GM10248 (cell line): ENCODE measurements around the gene MVB12B.

Source experiments
- CTCF ChIA-PET: fragments of 300-600 bp; sonication (Branson Sonifier 250); formaldehyde crosslinking; extraction: SDS; loops from one replicate; lab custom pipeline; 2021; ENCODE audit warnings: antibody characterized with exemption; lab: Yijun Ruan, JAX
- POLR2A ChIA-PET: fragments of 350-650 bp; sonication (Branson Sonifier 250); formaldehyde crosslinking; extraction: SDS; loops from one replicate; lab custom pipeline; 2020; ENCODE audit warnings: antibody characterized with exemption; lab: Yijun Ruan, JAX
- DNase-seq: peaks from one replicate; pipeline ENCODE4 v3.0.0; 2012; ENCODE audit errors: extremely low spot score
- CTCF ChIP-seq: IDR thresholded peaks from 2 replicates; pipeline ENCODE4 v1.5.1; 2012; ENCODE audit warnings: mild to moderate bottlenecking, low read depth; ENCODE audit errors: extremely low read depth, missing control alignments, control extremely low read depth

Gene MVB12B

GRCh38 chr9:126428534-126429175 lies 102.0 kb downstream of the MVB12B start:
- CTCF ChIA-PET: no interaction called here
- no peak for TF ChIP-seq CTCF
- POLR2A ChIA-PET: no interaction called here
- no peak for DNase-seq

GRCh38 chr9:126429190-126429589 lies 102.6 kb downstream of the MVB12B start:
- ChIA-PET POLR2A (no interaction called here), CTCF (no interaction called here)
- no peak for TF ChIP-seq CTCF
- no peak for DNase-seq

DNA sequence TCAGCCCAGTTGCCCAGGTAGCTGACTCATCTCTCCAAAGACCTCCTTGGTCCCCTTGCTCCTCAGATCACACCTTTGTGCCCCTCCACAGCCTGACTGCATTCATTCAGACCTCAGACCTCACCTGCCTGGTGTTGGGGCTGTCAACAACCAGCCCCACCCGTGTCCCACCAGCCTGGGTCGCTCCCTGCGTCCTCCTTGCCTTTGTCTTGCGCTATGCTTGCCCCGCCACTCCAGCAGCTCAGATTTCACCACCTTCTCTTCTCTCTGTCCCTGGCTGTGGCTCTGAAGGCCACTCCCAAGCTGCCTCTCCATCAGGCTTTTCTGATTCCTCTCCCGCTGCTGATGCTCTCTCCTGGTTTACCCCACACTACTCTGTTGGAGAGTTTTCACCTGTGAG lies 103.5 kb downstream of the MVB12B start:
- no peak for DNase-seq
- POLR2A ChIA-PET: no interaction called here
- CTCF ChIA-PET: no interaction called here
- TF ChIP-seq CTCF: no peak

GRCh38 chr9:126431077-126431742 lies 104.6 kb downstream of the MVB12B start:
- TF ChIP-seq CTCF: no peak
- POLR2A ChIA-PET: no interaction called here
- DNase-seq: no peak
- CTCF ChIA-PET: no interaction called here

DNA sequence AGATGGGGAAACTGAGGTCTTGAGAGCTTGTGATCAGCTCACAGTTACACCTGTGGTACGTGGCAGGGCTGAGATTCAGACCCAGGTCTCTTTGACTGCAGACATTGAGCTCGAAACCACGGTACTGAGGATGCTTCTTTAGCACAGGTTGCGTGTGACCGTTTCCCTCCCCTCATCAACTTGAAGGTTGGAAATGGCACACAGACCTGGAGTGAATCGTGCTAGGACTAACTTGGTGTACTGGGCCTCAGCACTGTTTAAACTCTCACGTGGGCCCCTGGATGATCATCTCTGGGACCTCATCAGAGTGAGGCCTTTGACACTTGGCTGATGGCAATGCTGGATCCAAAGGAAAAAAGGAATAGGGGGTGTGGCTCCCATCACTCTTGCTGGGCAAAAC lies 106.0 kb downstream of the MVB12B start:
- TF ChIP-seq CTCF: no peak
- CTCF ChIA-PET: interaction anchor here (1.0 kb wide), 1 partner anchor 10 kb away, joined by 3 read pairs; no protein-coding TSS in a partner anchor
- no peak for DNase-seq
- POLR2A ChIA-PET: interaction anchor here (0.6 kb wide), 1 partner anchor 23 kb away, joined by 10 read pairs; no protein-coding TSS in a partner anchor

DNA sequence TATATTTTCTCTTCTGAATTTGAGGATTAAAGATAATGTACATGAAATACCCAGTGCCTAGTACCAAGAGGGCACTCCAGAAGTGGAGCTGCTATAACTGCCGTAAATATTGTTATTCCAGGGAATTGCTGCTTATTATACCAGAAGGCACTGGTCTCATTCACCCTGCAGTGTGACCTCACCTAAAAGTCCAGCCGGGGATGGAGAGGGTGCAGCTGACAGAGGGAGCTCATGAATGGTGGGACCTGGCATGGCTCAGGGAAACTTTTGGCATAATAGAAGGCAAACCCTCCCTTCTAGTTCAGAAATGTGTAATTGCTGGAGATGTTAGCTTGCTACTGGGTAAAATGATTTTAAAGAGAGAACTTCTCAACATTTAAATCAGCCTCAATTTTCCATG lies 108.5 kb downstream of the MVB12B start:
- ChIA-PET CTCF (interaction anchor here (1.5 kb wide), 1 partner anchor 28 kb away, joined by 4 read pairs; no protein-coding TSS in a partner anchor), POLR2A (no interaction called here)
- no peak for TF ChIP-seq CTCF
- no peak for DNase-seq
